Measurements from ENCODE around the gene KLRG1.

DNA sequence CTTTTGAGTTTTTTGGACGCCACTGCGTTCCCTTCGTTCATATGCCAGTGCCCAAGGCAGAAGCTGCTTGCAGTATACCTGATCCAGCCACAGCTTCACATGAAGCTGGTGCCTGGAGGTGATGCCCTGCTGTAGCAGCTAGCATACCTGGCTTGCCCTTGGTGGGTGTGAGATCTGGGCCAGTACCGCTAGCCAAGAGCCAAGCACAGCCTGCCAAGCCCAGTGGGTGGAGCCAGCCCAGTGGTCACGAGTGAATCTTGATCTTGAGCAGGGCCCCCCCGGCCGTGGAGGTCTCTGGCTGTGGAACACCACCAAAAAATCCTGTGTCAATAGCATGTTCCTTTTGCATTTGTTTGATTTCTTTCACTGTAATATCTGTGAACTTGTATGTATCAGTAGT, 32.6 kb upstream of the KLRG1 start:
- no peak for TF ChIP-seq POLR2A (IDR thresholded peaks at IDR 0.05)
- TF ChIP-seq EP300 (IDR thresholded peaks at IDR 0.05), result no peak
- TF ChIP-seq, protein P1, sequence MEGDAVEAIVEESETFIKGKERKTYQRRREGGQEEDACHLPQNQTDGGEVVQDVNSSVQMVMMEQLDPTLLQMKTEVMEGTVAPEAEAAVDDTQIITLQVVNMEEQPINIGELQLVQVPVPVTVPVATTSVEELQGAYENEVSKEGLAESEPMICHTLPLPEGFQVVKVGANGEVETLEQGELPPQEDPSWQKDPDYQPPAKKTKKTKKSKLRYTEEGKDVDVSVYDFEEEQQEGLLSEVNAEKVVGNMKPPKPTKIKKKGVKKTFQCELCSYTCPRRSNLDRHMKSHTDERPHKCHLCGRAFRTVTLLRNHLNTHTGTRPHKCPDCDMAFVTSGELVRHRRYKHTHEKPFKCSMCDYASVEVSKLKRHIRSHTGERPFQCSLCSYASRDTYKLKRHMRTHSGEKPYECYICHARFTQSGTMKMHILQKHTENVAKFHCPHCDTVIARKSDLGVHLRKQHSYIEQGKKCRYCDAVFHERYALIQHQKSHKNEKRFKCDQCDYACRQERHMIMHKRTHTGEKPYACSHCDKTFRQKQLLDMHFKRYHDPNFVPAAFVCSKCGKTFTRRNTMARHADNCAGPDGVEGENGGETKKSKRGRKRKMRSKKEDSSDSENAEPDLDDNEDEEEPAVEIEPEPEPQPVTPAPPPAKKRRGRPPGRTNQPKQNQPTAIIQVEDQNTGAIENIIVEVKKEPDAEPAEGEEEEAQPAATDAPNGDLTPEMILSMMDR (IDR thresholded peaks at IDR 0.05), result no peak
- TF ChIP-seq POLR2AphosphoS5 (IDR thresholded peaks at IDR 0.05), result no peak

Measured in upper lobe of left lung (tissue), 4 donors.